ENCODE results near the gene MRM3.
A peak's percentile ranks its signal among the peaks of the same experiment; 100 is the strongest.

The MRM3 gene

GRCh38 chr17:732902-733720, 49.0 kb upstream of the MRM3 start (continued):
- TF ChIP-seq ZBTB6 (tag by site-specific recombination; IDR thresholded peaks at IDR 0.05) (no peak), ZNF398 (tag by site-specific recombination; IDR thresholded peaks at IDR 0.05) (no peak), ZSCAN30 (tag by site-specific recombination; IDR thresholded peaks at IDR 0.05) (0 out of 2 replicates have a peak, but pooled peaks have one; percentile 6), ZNF837 (tag by site-specific recombination; IDR thresholded peaks at IDR 0.05) (no peak), ZNF488 (tag by site-specific recombination; IDR thresholded peaks at IDR 0.05) (no peak), OVOL3 (tag by site-specific recombination; IDR thresholded peaks at IDR 0.05) (no peak), ZNF148 (tag by site-specific recombination; IDR thresholded peaks at IDR 0.05; ENCODE audit: borderline replicate concordance) (no peak), SCRT1 (tag by site-specific recombination; IDR thresholded peaks at IDR 0.05; ENCODE audit: borderline replicate concordance) (no peak), WT1 (tag by site-specific recombination; IDR thresholded peaks at IDR 0.05) (no peak), ZFP37 (tag by site-specific recombination; IDR thresholded peaks at IDR 0.05) (no peak), ZSCAN16 (tag by site-specific recombination; IDR thresholded peaks at IDR 0.05) (no peak)

- Histone ChIP-seq H3K9me3 (ENCODE audit: control insufficient read depth, insufficient read depth, low read depth, low read length) (no peaks in the 10 kb centered on the region), H3K27ac (ENCODE audit: extremely low read depth, low read depth, low read length) (no peak overlapping the region; the same call in 1 of the 2 replicates), H3K36me3 (ENCODE audit: control insufficient read depth in 2 of 2, insufficient read depth in 1 of 2, low read length in 2 of 2) (peaks cover 38 to 46% of the 10 kb centered on the region in 2 experiments), H3K4me1 (ENCODE audit: control insufficient read depth, insufficient read depth, low read length) (no peaks in the 10 kb centered on the region; the same call in 1 of the 2 replicates), H3K4me3 (ENCODE audit: low read depth, low read length) (peak overlapping the region; percentile 67)
- CTCF ChIA-PET = interaction anchor here (0.7 kb wide), 1 partner anchor 48 kb away, joined by 6 read pairs; no protein-coding TSS in a partner anchor
- TF ChIP-seq ZBTB17 (tag by site-specific recombination; IDR thresholded peaks at IDR 0.05) (peak; percentile 19), ZIC2 (tag by site-specific recombination; IDR thresholded peaks at IDR 0.05) (peak; percentile 79), ZNF488 (tag by site-specific recombination; IDR thresholded peaks at IDR 0.05) (no peak)
- POLR2A ChIA-PET = interaction anchor here (0.5 to 1.3 kb wide), 3 partner anchors 9 to 19 kb away, joined by 3 to 6 read pairs (median 3); partner anchors contain the start of gene VPS53
Observed at GRCh38 chr17:733743-734142, 48.4 kb upstream of the MRM3 start.

Data from HEK293 (cell line).